Measurements from ENCODE around the gene CDK19.

- TF ChIP-seq, protein P1, sequence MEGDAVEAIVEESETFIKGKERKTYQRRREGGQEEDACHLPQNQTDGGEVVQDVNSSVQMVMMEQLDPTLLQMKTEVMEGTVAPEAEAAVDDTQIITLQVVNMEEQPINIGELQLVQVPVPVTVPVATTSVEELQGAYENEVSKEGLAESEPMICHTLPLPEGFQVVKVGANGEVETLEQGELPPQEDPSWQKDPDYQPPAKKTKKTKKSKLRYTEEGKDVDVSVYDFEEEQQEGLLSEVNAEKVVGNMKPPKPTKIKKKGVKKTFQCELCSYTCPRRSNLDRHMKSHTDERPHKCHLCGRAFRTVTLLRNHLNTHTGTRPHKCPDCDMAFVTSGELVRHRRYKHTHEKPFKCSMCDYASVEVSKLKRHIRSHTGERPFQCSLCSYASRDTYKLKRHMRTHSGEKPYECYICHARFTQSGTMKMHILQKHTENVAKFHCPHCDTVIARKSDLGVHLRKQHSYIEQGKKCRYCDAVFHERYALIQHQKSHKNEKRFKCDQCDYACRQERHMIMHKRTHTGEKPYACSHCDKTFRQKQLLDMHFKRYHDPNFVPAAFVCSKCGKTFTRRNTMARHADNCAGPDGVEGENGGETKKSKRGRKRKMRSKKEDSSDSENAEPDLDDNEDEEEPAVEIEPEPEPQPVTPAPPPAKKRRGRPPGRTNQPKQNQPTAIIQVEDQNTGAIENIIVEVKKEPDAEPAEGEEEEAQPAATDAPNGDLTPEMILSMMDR (IDR thresholded peaks at IDR 0.05; ENCODE audit: low read length), result no peak
- no peak for TF ChIP-seq EZH2 (IDR thresholded peaks at IDR 0.05; ENCODE audit: borderline replicate concordance, low read length)
Measured at GRCh38 chr6:110814102-110815014, 911 bp downstream of the CDK19 start.

All from OCI-LY1 (cell line).